GM19395 (cell line): Measurements from ENCODE around the gene TSSK3.
"Not testable (repeated sequence)": the region's sequence is repeated elsewhere in the genome, so short reads cannot be mapped to it uniquely, and the experiment has no call there.

Source experiments
- ATAC-seq: cut with Tn5 transposase; IDR thresholded peaks from one replicate; pipeline ENCODE4 v1.9.1; 2021; ENCODE audit warnings: mild to moderate bottlenecking, moderate library complexity; ENCODE audit not compliant: unreplicated experiment

The TSSK3 gene

GRCh38 chr1:32338637-32339145 lies 23.6 kb upstream of the TSSK3 start:
- no peak for ATAC-seq

- ATAC-seq: no peak
Measured at GRCh38 chr1:32339363-32339978, 22.9 kb upstream of the TSSK3 start.

GRCh38 chr1:32341186-32341757 lies 21.1 kb upstream of the TSSK3 start:
- ATAC-seq: no peak

GRCh38 chr1:32341971-32342370 lies 20.4 kb upstream of the TSSK3 start:
- no peak for ATAC-seq

GRCh38 chr1:32342704-32343103 lies 19.6 kb upstream of the TSSK3 start:
- ATAC-seq: no peak

- ATAC-seq: no peak
Measured at GRCh38 chr1:32345289-32345827, 17.0 kb upstream of the TSSK3 start.

- no peak for ATAC-seq
Measured at GRCh38 chr1:32346532-32347157, 15.7 kb upstream of the TSSK3 start.

- ATAC-seq: no peak
Measured at GRCh38 chr1:32349211-32349708, 13.1 kb upstream of the TSSK3 start.

GRCh38 chr1:32350785-32351398 lies 11.4 kb upstream of the TSSK3 start:
- ATAC-seq: peak; percentile 38

- ATAC-seq: peak; percentile 77
Measured at GRCh38 chr1:32351399-32352238, 10.7 kb upstream of the TSSK3 start.

- no peak for ATAC-seq
Measured at GRCh38 chr1:32352239-32352745, 10.0 kb upstream of the TSSK3 start.

GRCh38 chr1:32352831-32353383 lies 9.4 kb upstream of the TSSK3 start:
- ATAC-seq: no peak

- no peak for ATAC-seq
Measured at GRCh38 chr1:32353431-32353830, 8.9 kb upstream of the TSSK3 start.

- no peak for ATAC-seq
Measured at GRCh38 chr1:32353886-32354570, 8.3 kb upstream of the TSSK3 start.

- ATAC-seq: not testable (repeated sequence)
Measured at GRCh38 chr1:32355778-32356177, 6.6 kb upstream of the TSSK3 start.

GRCh38 chr1:32356478-32356877 lies 5.9 kb upstream of the TSSK3 start:
- ATAC-seq: no peak

- no peak for ATAC-seq
Measured at GRCh38 chr1:32357614-32358013, 4.7 kb upstream of the TSSK3 start.

- ATAC-seq: no peak
Measured at GRCh38 chr1:32358435-32358834, 3.9 kb upstream of the TSSK3 start.

- ATAC-seq: no peak
Measured at GRCh38 chr1:32361308-32361673, 1.0 kb upstream of the TSSK3 start.
